ENCODE results near the gene CIT.

CIT gene

DNA sequence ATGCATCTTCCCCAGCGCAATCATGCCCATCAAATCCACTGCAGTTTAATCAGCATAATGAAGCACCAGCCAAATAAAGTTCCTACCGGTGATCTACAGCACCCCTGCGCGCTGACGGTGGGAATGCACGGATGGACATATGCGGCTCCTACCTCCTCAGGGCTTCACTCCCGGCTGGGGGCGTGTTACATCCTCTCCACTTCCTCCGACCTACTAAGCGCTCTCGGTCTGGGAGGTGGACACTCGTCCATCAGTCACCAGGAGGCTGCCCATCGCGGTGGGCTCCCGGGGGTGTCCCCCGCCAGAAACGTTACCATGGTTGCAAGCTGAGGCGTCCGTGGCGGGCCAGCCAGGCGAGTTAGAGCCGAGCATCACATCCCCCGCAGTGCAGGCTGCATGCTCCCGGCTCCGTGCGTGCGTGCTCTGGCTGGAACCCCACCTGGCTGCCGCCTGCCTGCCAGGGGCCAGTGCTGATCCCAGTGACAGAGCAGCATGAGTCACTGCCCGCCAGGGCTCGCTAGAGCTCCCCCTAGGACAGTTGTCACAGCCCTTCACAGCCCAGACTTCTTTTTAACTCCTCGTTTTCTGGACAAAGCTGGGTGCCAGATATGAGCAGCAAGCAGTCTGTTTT lies 73.0 kb downstream of the CIT start:
- DNase-seq (ENCODE audit: low spot score) = peak; percentile 85

DNA sequence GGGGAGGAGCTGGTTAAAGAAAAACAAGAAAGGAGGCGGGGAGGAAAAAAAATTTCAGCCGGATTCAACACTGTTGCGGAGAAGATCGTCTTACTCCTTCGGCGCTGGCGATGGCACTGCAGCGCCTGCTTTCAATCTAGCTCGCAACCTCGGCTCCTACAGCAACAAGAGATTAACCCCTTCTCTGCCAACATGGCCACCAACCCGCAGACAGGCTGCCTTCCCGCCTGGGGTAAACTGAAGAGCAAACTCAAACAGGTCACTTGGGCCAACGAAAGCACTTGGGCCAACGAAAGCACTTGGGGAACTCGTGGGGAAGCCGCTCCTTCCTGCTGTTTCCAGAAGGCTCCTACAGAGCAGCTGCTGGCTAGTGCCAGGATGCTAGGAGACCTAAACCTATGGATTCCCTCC lies 73.7 kb downstream of the CIT start:
- peak; percentile 80 for DNase-seq (ENCODE audit: low spot score)

DNA sequence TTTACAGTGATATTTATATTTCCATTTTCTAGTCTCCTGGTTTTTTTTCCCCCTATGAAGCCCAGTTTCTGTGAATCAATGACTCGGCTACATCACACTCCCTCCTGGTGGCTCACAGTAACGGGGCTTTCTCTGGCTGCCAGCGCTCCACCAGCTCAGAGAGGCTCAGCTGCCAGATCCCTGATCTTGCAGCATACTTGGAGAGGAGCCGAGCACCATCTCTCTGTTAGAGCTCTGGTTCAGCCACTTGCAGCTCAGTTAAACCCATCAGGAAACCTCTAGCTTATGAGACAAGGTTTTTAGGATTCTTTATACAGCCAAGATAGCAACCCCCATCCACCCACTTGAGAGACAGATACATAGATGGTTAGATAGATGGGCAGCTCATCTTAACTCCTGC lies 74.6 kb downstream of the CIT start:
- peak; percentile 84 for DNase-seq (ENCODE audit: low spot score)

DNA sequence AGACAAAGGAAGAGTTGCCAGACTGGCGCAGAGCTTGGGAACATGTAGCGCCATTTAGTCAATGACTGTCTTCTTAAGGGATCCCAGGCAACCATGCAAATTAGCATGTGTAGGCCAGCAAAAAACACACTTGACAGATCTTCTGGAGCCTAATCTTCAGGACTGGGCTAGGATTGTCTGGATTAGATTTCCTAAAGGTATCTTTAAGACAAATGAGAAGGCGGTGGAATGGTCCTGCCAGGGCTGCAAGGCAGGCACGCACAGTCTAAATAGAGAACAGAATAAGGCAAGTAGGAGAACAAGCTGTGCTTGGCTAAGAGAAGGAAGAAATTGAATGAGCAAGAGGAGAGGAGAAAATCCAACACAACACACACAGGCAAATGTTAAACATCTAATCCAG lies 80.0 kb downstream of the CIT start:
- no peak for DNase-seq (ENCODE audit: low spot score)

DNA sequence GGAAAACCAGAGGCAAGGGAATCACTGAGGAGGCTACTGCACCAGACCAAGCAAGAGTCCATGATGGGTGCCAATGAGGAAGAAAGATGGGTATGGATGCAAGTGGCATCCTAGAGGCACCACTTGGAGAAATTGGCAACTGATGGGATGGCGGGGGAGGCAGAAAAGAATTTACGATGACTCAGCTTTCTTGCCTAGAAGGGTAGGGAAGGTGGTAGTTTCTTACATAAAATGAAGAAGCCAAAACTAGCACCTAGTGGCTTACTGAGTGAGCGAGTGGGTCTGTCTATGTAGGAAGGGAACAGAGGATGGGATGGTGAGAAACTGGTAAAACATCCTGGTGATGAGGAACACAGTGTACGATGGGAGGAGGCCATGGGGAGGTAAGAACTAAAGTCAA lies 80.8 kb downstream of the CIT start:
- no peak for DNase-seq (ENCODE audit: low spot score)

DNA sequence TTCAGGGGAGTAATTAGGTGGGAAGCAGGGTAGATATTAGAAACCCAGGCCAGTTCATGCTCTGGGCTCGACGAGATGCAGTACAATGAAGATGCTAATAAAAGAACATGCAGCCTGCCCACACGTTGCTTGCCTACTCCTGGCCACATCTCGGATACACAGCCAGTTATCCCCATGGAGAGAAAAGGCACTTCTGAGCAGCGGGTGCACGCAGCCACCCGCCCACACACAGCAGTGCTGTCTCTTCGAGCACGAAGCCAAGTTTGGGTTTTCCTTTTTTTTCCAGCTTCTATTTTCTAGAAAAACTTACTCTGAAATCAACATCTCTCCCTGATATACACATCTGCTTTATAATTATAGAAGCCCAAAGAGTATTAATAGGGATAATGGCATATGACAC lies 85.7 kb downstream of the CIT start:
- no peak for DNase-seq (ENCODE audit: low spot score)

DNA sequence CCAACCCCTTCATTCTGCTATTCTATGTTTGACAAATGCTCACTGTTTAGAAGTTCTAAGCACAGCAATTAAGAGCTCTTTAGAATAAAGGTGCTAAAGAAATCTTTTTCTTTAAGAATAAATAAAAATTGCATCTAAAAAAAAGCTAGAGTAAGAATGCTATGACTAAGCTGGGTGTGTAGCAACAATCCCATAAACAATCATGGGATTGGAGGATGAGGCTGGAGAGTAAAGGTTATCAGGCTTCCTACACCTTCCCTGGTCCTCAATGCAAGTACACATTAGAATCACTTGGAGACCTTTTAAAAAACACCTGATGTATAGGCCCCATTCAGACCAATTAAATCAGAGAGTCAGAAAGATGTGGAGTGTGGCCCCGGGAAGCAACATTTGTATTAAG lies 88.3 kb downstream of the CIT start:
- DNase-seq (ENCODE audit: low spot score) = peak; percentile 33

DNA sequence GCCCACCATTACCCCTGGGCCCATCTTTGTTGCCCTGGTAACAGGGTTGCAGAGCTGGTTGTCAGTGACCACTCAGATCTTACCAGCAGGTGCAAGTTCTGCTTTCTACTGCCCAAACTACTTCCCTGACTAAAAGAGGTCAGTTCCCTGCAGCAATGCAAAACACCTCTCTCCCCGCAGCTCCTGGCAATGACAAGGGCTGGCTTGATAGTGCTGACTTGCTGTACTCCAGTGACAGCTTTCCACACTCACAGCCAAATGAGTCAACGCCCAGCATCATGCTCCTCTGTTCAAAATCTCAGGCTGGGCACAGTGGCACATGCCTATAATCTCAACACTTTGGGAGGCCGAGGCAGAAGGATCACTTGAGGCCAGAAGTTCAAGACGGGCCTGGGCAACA lies 90.6 kb downstream of the CIT start:
- DNase-seq (ENCODE audit: low spot score) = no peak

DNA sequence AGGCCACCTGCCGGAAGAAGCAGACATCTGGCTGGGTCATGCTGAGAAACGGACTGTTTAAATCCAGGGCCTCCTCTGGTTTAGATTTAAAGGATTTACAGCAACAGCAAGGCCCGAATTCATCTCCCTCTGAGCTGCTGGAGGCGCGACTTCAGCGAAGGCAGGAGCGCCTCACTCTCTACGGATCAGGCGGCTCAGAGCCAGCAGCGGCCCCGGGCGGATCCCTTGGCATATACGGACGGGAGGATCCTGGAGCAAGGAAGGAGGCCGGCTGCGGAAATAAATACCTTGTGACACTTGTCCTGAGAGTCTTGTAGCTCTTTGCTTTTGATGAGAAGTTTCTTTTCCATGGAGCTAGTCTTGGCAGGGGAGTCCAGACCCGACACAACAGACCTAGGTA lies 92.4 kb downstream of the CIT start:
- DNase-seq (ENCODE audit: low spot score) = no peak

DNA sequence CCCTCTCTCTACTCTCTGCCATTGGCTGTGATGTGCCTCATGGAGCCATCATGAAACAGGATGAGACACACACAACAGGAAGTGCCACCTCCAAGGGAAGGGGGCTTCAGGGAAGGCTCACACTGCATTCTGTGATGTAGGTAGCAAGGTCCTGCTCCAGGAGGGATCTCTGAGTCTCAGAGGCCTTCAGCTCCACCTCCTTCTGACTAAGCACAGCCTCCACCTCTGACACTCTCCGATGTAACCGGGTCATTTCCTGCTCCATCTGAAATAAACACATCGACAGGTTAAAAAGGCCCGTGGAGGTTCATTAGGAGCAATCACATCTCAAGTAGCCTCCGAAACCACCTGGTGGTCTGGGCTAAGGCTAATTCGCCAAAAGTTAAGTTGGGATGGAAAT lies 93.3 kb downstream of the CIT start:
- no peak for DNase-seq (ENCODE audit: low spot score)

DNA sequence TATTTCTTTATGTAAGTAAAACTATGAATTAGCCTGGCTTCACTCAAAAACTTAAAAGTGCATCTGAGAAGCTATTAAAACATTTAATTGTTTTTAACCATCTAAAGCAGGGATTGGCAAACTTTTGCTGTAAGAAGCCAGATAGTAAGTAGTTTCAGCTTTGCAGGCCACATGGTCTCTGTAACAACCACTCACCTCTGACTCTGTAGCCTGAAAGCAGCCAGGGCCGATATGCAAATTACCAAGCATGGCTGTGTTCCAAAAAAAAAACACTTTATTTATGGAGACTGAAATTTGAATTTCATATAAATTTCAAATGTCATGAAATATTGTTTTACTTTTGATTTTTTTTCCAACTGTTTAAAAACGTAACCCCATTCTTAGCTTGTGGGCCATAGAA lies 95.3 kb downstream of the CIT start:
- no peak for DNase-seq (ENCODE audit: low spot score)

DNA sequence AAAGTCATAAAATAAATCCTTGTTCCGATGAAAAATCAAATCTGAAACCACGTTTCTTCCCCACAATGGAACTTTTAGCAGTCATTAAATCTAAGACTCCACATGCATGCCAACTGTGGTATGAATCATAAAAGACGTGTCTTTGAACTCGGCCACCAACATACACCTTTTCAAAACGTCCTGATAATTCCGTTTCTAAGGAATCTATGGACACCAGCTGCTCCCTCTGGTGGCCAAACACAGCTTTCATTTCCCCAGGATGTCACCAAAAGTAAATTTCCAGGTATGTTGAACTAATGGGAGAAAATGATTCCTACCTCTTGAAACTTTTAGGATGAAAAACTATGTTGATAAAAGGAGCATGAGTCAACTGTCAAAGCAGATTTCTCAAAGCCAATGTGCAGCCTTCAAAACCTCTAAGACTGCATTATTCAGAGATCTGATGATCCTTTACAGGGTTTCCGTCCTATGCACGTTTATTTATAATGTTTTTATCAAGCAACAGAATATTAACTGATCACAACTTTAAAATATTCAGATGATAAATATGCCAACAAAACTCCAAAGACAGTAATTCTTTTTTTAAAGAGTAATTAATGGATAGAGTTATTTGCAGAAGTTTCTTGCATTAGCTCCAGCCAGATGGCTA lies 96.2 kb downstream of the CIT start:
- DNase-seq (ENCODE audit: low spot score) = peak; percentile 65

DNA sequence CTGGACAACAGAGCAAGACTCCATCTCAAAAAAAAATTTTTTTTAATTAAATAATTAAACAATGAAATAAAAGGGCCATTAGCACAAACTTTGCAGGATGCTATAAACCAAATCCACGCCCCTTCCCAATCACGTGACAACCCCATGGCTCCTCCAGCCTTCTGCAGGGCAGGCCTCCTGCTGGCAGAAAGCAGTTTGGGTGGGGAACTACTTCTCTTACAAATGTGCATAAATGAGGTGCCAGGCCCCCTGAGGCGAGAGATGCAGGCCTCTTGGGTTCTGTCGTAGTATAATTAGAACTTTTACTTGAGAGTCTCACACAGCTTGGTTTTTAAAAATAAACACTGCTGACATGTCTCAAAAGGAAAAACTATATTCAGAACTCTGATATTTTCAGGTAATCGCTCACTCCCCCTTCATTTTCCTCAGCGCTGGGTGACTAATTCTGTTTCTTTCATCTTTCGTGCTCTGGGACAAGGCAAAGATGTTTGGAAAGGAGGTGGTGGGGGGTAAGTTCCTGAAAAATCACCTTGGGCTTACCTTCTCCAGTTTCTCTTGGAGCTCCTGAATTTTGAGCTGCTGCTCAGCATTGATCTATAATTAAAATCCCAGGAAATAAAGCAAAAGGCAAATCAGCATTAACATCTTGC lies 101.7 kb downstream of the CIT start:
- no peak for DNase-seq (ENCODE audit: low spot score)

DNA sequence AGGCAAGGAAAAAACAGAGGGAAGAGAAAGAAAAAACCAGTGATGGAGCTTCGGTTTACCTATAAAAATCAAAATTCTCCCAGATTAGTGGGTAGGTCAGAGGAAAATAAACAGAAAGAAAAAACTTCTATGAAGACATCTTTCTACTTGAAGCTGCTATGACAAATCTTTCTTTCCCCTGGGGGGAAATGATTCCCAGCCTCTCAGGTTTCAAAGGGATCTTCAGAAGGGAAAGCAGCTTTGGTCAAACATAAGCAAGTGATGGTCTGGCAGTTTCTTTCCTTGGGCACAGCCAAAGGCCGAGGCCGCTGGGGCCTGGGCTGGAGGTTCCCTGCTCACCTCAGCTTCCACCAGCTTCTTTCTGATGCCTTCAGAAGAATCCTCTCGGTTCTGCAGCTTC lies 104.7 kb downstream of the CIT start:
- no peak for DNase-seq (ENCODE audit: low spot score)

DNA sequence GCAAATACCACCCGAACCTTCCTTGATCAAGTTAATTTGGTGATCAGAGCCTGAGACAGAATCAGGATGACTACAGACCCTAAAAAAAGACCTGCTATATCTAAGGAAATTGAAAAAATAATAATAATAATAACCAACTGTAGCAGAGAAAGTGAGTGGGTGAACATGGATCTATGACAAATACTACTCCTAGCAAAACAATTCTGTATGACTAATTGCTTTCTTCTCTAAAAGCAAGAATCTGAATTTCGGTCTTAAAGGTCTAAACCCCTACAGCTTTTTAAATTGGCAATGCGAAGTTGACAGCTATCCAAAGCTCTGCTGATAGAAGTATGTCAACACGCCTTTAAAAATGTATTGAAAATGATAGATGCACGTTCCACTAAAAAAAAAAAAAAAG lies 107.0 kb downstream of the CIT start:
- DNase-seq (ENCODE audit: low spot score) = no peak

DNA sequence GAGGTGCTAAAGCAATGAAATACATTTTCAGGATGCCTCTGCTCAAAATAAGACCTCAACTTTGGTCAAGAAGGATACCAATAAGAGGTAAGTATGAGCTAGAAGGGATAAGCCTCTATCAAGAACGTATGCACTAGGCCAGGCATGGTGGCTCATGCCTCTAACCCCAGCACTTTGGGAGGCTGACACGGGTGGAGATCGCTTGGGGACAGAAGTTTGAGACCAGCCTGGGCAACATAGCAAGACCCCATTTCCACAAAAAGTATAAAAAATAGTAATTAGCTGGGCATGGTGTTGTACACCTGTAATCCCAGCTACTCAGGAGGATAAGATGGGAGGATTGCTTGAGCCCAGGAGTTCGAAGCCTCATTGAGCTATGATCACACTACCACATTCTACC lies 114.5 kb downstream of the CIT start:
- DNase-seq (ENCODE audit: low spot score) = no peak

DNA sequence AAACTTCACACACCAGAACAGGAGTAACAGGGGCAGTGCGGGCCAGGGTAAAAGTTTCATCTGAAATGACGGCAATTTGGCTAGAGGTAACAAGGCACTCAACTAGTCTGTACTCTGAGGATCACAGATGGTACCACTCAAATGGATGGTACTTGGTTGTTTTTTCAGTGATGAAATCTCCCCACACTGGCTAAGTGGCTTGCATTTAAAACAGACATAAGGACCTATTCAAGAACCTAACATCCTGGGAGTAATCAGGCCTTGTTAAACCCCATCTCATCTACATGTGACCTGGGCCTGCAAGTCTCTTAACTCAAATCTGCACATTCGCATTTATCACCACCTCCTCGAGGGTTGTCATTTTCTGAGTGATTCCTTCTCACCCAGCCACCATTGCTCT lies 118.4 kb downstream of the CIT start:
- no peak for DNase-seq (ENCODE audit: low spot score)

DNA sequence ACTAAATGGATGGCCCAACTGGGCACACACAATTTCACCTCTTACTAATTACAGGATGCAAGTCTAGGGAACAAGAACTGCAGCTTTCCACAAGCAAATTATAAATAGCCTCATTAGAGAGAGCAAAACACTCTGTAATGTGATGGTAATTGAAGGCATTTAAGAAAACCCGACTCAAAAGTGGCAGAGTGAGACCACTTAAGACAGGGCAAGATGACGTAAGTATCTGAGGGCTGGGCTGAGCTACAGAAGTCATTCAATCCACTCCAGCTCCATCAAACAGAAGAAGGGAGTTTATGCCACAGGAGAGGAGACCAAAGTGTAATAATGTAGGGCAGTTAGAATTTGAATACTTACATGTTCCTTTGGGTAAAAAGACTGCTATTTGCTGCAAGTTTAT lies 118.9 kb downstream of the CIT start:
- no peak for DNase-seq (ENCODE audit: low spot score)

DNA sequence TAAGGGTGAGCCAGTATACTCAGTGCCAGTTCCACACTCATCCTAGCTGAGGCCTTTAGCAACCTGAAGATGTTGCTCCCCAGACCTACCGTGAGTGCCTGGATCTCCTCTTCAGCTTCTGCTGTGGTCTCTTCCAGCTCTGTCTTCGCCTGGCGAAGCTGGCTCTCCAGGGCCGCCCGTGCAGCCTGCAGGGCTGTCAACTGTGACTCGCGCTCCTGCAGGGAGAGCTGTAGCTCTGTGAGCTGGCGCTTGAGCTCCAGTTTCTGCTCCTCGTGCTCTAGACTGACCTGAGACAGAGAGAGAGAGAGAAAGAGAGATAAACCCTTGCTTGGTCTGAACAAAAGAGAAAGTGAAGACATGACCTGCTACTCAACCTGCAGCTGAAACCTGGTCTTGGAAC lies 125.2 kb downstream of the CIT start:
- DNase-seq (ENCODE audit: low spot score) = no peak

DNA sequence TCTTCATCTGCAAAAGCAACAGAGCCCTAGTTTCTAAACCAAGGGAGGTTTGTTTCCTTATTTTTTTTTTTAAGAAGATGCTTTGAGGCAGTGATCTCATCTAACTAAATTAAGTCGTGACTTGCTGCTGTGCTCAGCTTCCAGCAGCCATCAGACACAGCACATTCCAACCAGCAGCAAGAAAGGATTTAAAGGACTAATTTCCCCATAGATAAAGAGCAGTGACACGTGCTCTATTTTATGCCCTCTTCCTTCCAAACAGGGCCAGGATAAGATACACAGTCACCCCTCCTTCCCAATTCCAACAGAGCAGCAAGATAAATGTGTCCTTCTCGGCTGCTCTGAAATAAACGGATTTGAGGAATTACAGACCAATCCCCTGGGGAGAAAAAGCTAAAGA lies 127.5 kb downstream of the CIT start:
- DNase-seq (ENCODE audit: low spot score) = no peak

DNA sequence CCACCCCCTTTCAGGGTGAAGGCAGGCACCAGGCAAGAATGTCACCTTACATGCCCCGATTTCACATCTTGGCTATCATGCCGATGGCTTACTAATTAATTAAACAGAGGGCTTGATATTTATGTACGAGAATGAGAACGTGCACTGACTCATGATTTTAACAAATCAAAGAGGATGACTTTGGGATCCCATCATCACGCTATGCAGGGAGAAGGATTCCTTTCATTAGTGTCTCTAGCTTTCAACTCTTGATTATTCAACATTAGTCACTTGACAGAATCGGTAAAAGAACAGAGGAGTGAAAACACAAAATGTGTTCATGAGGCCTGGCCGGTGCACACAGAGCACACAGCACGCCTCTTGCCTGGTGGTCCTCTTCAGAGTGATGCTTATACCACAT lies 128.6 kb downstream of the CIT start:
- DNase-seq (ENCODE audit: low spot score) = no peak

DNA sequence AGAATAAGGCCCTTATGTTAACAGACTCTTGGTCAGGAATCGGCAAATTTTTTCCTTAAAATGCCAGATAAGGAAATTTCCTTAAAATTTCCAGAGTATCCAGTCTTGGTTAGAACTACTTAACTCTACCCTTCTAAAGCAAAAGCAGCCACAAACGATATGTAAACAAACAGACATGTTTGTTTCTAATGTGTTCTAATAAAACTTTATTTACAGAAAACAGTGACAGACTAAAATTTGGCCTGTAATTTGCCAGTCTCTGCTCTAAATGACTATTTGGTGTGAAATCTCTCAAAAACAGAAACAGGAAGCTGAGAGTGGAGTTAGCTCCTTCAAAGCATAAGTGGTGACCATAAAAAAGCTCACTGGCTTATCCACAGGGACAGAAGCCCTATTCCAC lies 131.0 kb downstream of the CIT start:
- no peak for DNase-seq (ENCODE audit: low spot score)

DNA sequence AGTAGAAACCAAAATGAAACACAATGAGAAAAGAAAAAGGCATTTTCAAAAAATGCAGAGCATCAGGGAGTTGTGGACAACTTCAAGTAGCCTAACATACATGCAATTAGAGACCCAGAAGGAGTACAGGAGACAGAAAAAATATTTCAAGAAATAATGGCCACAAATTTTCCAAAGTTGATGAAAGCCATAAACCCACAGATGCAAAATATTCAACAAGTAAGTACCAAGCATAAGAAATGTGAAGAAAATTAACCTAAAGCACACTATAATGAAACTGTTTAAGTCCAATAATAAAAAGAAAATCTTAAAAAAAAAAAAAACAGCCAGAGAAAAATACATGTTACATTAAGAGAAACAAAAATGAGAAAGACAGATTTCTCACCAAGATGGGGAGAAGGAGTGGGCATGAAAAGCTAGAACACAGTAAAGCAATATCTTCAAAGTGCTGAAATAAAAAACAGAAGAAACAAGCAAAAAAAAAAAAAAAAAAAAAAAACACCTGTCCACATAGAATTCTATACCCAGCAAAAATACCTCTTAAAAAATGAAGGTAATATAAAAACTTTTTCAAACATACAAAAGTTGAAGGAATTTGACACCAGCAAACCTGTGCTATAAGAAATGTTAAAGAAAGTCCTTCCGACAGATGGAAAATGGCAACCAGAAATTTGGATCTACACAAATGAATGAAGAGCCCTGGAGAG lies 132.1 kb downstream of the CIT start:
- no peak for DNase-seq (ENCODE audit: low spot score)
